Measurements from ENCODE around the gene BAZ2B.

BAZ2B gene

DNA sequence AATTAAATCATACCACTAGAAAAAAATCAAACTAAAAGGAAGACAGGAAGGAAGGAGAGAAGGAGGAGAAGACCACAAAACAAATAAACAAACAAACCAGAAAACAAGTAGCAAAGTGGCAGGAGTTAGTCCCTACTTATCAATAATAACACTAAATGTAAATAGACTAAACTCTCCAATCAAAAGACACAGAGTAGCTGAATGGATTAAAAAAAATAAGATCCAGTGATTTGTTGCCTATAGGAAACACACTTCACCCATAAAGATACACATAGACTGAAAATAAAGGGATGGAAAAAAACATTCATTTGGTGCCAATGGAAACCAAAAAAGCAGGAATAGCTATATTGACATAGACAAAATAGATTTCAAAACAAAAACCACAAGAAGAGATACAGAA lies 23.4 kb upstream of the BAZ2B start:
- no peaks in the 10 kb centered on the region for H3K27me3 ChIP-seq (replicated peaks; ENCODE audit: insufficient read depth, low read length)
- no peaks in the 10 kb centered on the region for H3K4me1 ChIP-seq (ENCODE audit: low read length)
- H2AFZ ChIP-seq (ENCODE audit: low read length), result no peak overlapping the region
- no peaks in the 10 kb centered on the region for H4K20me1 ChIP-seq (ENCODE audit: insufficient read depth, low read length)
- H3K9ac ChIP-seq (ENCODE audit: low read length), result no peak overlapping the region
- no peaks in the 10 kb centered on the region for H3K36me3 ChIP-seq (replicated peaks; ENCODE audit: insufficient read depth, low read length)
- H3K4me3 ChIP-seq (ENCODE audit: low read length), result no peak overlapping the region
- H3K79me2 ChIP-seq (ENCODE audit: low read length), result no peaks in the 10 kb centered on the region
- no peaks in the 10 kb centered on the region for H3K9me2 ChIP-seq (replicated peaks; ENCODE audit: insufficient read depth, low read length)
- no peak overlapping the region for H3K4me2 ChIP-seq (ENCODE audit: low read depth, low read length)
- H3K9me3 ChIP-seq (replicated peaks; ENCODE audit: insufficient read depth, low read length), result no peaks in the 10 kb centered on the region
- no peaks in the 10 kb centered on the region for H3F3A ChIP-seq (ENCODE audit: insufficient read depth, low read length)
- TF ChIP-seq CTCF (IDR thresholded peaks at IDR 0.05; ENCODE audit: low read length), result no peak
- TF ChIP-seq EZH2phosphoT487 (IDR thresholded peaks at IDR 0.05; ENCODE audit: low read length), result no peak
- TF ChIP-seq EZH2 (optimal IDR thresholded peaks at IDR 0.05; ENCODE audit: low read depth, low read length), result no peak
- DNase-seq, result no peak
- no peak overlapping the region for H3K27ac ChIP-seq (ENCODE audit: low read length)

- H3K4me2 ChIP-seq (ENCODE audit: low read depth, low read length), result no peak overlapping the region
- no peaks in the 10 kb centered on the region for H4K20me1 ChIP-seq (ENCODE audit: insufficient read depth, low read length)
- H3K4me1 ChIP-seq (ENCODE audit: low read length), result no peaks in the 10 kb centered on the region
- no peaks in the 10 kb centered on the region for H3K9me2 ChIP-seq (replicated peaks; ENCODE audit: insufficient read depth, low read length)
- no peaks in the 10 kb centered on the region for H3K9me3 ChIP-seq (replicated peaks; ENCODE audit: insufficient read depth, low read length)
- no peak overlapping the region for H2AFZ ChIP-seq (ENCODE audit: low read length)
- H3K79me2 ChIP-seq (ENCODE audit: low read length), result no peaks in the 10 kb centered on the region
- TF ChIP-seq EZH2phosphoT487 (IDR thresholded peaks at IDR 0.05; ENCODE audit: low read length) (no peak), CTCF (IDR thresholded peaks at IDR 0.05; ENCODE audit: low read length) (no peak), EZH2 (optimal IDR thresholded peaks at IDR 0.05; ENCODE audit: low read depth, low read length) (no peak)
- H3K27ac ChIP-seq (ENCODE audit: low read length), result no peak overlapping the region
- H3K27me3 ChIP-seq (replicated peaks; ENCODE audit: insufficient read depth, low read length), result no peaks in the 10 kb centered on the region
- no peak overlapping the region for H3K4me3 ChIP-seq (ENCODE audit: low read length)
- no peaks in the 10 kb centered on the region for H3F3A ChIP-seq (ENCODE audit: insufficient read depth, low read length)
- DNase-seq, result no peak
- H3K9ac ChIP-seq (ENCODE audit: low read length), result no peak overlapping the region
- no peaks in the 10 kb centered on the region for H3K36me3 ChIP-seq (replicated peaks; ENCODE audit: insufficient read depth, low read length)
These were observed 22.7 kb upstream of the BAZ2B start for GRCh38 chr2:159639071-159639470.

GRCh38 chr2:159637988-159638501 lies 21.7 kb upstream of the BAZ2B start:
- no peak overlapping the region for H3K9ac ChIP-seq (ENCODE audit: low read length)
- no peaks in the 10 kb centered on the region for H3K36me3 ChIP-seq (replicated peaks; ENCODE audit: insufficient read depth, low read length)
- no peak overlapping the region for H3K27ac ChIP-seq (ENCODE audit: low read length)
- no peaks in the 10 kb centered on the region for H3F3A ChIP-seq (ENCODE audit: insufficient read depth, low read length)
- H3K79me2 ChIP-seq (ENCODE audit: low read length), result no peaks in the 10 kb centered on the region
- H3K27me3 ChIP-seq (replicated peaks; ENCODE audit: insufficient read depth, low read length), result no peaks in the 10 kb centered on the region
- H3K4me2 ChIP-seq (ENCODE audit: low read depth, low read length), result no peak overlapping the region
- DNase-seq, result no peak
- no peaks in the 10 kb centered on the region for H4K20me1 ChIP-seq (ENCODE audit: insufficient read depth, low read length)
- H3K4me1 ChIP-seq (ENCODE audit: low read length), result no peaks in the 10 kb centered on the region
- no peak overlapping the region for H3K4me3 ChIP-seq (ENCODE audit: low read length)
- H2AFZ ChIP-seq (ENCODE audit: low read length), result no peak overlapping the region
- no peaks in the 10 kb centered on the region for H3K9me3 ChIP-seq (replicated peaks; ENCODE audit: insufficient read depth, low read length)
- TF ChIP-seq EZH2 (optimal IDR thresholded peaks at IDR 0.05; ENCODE audit: low read depth, low read length), result no peak
- TF ChIP-seq EZH2phosphoT487 (IDR thresholded peaks at IDR 0.05; ENCODE audit: low read length), result no peak
- TF ChIP-seq CTCF (IDR thresholded peaks at IDR 0.05; ENCODE audit: low read length), result no peak
- no peaks in the 10 kb centered on the region for H3K9me2 ChIP-seq (replicated peaks; ENCODE audit: insufficient read depth, low read length)

Measured in MM.1S (cell line).